NCI-H345 treated with DMSO at 0.1 percent for 48 hours (cell line): Measurements from ENCODE around the gene PKP3.
"Not testable (repeated sequence)": the region's sequence is repeated elsewhere in the genome, so short reads cannot be mapped to it uniquely, and the experiment has no call there.

Experiments used
- DNase-seq: peaks from one replicate; lab custom pipeline; 2025; ENCODE audit not compliant: unreplicated experiment; lab: John Stamatoyannopoulos, UW

PKP3 gene

GRCh38 chr11:362642-363442 is 31.2 kb upstream of the PKP3 start:
- DNase-seq: no peak

GRCh38 chr11:363443-363805 is 30.6 kb upstream of the PKP3 start:
- DNase-seq: not testable (repeated sequence)

GRCh38 chr11:363948-364761 is 29.9 kb upstream of the PKP3 start:
- peak; percentile 32 for DNase-seq

- DNase-seq: no peak
These were observed 28.9 kb upstream of the PKP3 start for GRCh38 chr11:364991-365725.

- DNase-seq: no peak
These were observed 28.2 kb upstream of the PKP3 start for GRCh38 chr11:365831-366230.

- no peak for DNase-seq
These were observed 26.0 kb upstream of the PKP3 start for GRCh38 chr11:367956-368413.

- DNase-seq: no peak
These were observed 25.3 kb upstream of the PKP3 start for GRCh38 chr11:368414-369335.

GRCh38 chr11:369336-370018 is 24.5 kb upstream of the PKP3 start, which contains the start of gene B4GALNT4:
Gene B4GALNT4 (plus strand): TSS chr11:369499. CDS start chr11:369804, 305 bp downstream.
- no peak for DNase-seq

- DNase-seq: no peak
These were observed 23.7 kb upstream of the PKP3 start for GRCh38 chr11:370070-370941.

GRCh38 chr11:371051-371450 is 23.0 kb upstream of the PKP3 start:
- no peak for DNase-seq

- DNase-seq: no peak
These were observed 22.1 kb upstream of the PKP3 start for GRCh38 chr11:371716-372590.

GRCh38 chr11:372809-373715 is 20.9 kb upstream of the PKP3 start:
- DNase-seq: no peak

- DNase-seq: no peak
These were observed 20.1 kb upstream of the PKP3 start for GRCh38 chr11:373716-374551.

GRCh38 chr11:375065-376025 is 18.7 kb upstream of the PKP3 start:
- DNase-seq: no peak
